ENCODE results near the gene NFATC2.

Gene NFATC2

DNA sequence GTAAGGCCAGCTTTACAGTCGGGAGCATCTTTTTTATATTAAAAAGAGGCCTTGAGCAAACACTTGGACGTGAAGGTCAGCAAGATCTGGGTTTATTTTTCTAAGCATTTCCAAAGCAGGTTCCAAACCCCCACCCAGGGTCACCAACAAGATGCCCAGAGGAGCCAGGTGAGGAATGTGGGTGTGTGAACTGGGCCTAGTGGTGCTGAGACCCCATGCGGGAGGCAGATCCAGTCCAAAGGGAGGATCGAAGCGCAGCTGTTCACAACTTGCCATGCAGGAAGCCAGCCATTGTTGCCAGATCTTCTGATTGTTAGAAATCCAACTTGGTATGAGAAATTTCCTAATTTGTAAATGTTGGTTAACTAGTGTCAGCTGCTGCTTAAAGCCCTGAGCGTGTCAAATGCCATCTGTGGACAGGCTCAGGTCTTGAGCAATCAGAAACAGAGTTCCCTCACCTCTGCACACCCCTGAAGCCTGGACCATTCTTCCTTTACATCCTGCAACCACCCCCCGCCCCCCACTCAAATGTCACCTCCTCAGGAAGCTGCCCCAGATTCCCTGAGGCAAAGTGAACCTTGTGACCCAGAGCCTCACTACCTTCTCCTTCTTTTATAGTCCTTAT, 46.5 kb downstream of the NFATC2 start:
- no peaks in the 10 kb centered on the region for H4K20me1 ChIP-seq (ENCODE audit: low read depth, low read length)
- H3K9ac ChIP-seq (ENCODE audit: low read length): no peak overlapping the region
- TF ChIP-seq, protein P1, sequence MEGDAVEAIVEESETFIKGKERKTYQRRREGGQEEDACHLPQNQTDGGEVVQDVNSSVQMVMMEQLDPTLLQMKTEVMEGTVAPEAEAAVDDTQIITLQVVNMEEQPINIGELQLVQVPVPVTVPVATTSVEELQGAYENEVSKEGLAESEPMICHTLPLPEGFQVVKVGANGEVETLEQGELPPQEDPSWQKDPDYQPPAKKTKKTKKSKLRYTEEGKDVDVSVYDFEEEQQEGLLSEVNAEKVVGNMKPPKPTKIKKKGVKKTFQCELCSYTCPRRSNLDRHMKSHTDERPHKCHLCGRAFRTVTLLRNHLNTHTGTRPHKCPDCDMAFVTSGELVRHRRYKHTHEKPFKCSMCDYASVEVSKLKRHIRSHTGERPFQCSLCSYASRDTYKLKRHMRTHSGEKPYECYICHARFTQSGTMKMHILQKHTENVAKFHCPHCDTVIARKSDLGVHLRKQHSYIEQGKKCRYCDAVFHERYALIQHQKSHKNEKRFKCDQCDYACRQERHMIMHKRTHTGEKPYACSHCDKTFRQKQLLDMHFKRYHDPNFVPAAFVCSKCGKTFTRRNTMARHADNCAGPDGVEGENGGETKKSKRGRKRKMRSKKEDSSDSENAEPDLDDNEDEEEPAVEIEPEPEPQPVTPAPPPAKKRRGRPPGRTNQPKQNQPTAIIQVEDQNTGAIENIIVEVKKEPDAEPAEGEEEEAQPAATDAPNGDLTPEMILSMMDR (IDR thresholded peaks at IDR 0.05; ENCODE audit: insufficient read depth, low read length, poor library complexity, severe bottlenecking): no peak
- TF ChIP-seq EZH2phosphoT487 (conservative IDR thresholded peaks at IDR 0.05; ENCODE audit: low read length): no peak

DNA sequence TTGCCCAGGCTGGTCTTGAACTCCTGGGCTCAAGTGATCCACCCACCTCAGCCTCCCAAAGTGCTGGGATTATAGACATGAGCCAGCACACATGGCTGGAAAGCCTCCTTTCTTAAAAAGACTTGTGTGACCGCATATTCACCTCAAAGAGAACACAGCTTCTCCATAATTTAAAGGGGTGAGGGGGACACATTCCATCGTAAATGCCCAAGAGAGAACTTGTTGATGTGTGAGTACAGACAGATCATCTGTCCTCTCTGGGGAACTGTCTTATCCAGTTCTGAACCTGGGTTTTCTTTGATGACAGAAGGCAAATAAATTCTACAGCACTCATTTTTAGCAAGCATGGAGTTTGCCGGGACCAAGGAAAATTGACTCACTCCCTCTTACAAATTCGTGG, 47.2 kb downstream of the NFATC2 start:
- H2AFZ ChIP-seq (ENCODE audit: low read depth, low read length, severe bottlenecking): no peak overlapping the region

More for the DNA sequence above, 46.5 kb downstream of the NFATC2 start:
- Histone ChIP-seq H3K79me2 (ENCODE audit: insufficient read depth, low read length) (0 out of 2 replicates have a peak, but pooled peaks cover 9% of the 10 kb centered on the region), H3K4me2 (ENCODE audit: low read depth, low read length, poor library complexity, severe bottlenecking) (no peak overlapping the region), H3K9me3 (ENCODE audit: insufficient read depth, low read length) (no peaks in the 10 kb centered on the region), H3K27ac (ENCODE audit: low read depth, low read length) (no peak overlapping the region), H3K27me3 (ENCODE audit: low read length) (no peaks in the 10 kb centered on the region), H3K36me3 (ENCODE audit: low read length) (no peaks in the 10 kb centered on the region), H3K9me2 (replicated peaks; ENCODE audit: insufficient read depth, low read length) (no peaks in the 10 kb centered on the region), H3K4me3 (ENCODE audit: insufficient read depth, low read length, poor library complexity, severe bottlenecking) (no peak overlapping the region), H3F3A (ENCODE audit: insufficient read depth) (peaks cover 15% of the 10 kb centered on the region; the same call in 1 of the 2 replicates), H2AFZ (ENCODE audit: low read depth, low read length, severe bottlenecking) (no peak overlapping the region)

DNA sequence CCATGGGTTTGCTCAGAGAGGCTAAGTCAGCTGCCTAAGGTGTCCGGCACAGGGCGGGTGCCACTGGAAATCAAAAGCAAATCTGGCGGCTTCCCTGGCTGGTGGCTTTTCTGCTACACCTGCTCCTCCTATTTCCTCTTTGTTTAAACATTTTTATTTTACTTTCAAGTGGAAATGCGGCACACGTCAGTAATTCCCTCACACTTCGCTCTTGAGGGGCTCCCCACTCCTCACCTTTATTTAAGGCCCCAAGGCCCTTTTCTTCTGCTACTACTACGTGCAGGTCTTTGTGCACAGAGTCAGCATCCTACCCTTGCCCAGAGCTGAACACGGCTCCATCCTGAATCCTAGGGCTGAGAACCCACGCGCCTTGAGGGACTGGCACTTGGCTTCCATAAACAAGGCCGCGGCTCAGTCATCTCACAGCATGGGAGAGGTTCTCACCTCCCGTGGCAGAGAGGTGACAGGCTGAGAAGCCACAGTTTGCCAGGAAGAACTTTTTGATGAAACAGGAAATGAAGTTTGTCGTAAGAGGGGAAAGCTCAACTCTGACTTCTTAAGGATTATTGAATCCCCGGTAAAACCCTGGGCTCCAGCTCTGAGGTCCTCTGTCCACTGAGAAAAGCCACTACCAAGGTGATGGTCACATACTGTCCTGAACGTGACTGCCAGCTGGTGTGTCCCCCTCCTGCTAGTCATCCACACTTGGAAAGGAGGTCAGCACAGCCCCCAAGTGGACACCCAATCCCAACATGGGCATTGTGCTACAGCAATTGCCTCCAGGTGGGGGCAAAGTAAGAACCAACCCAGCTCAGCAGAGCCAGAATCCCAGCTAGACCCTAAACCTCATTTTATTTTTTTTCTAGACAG, 48.0 kb downstream of the NFATC2 start:
- H3K9me2 ChIP-seq (replicated peaks; ENCODE audit: insufficient read depth, low read length): no peaks in the 10 kb centered on the region
- H3K9ac ChIP-seq (ENCODE audit: low read length): no peak overlapping the region
- H3K79me2 ChIP-seq (ENCODE audit: insufficient read depth, low read length): peaks cover 9% of the 10 kb centered on the region; the same call in 1 of the 2 replicates
- H3K4me2 ChIP-seq (ENCODE audit: low read depth, low read length, poor library complexity, severe bottlenecking): no peak overlapping the region
- H3K27me3 ChIP-seq (ENCODE audit: low read length): no peaks in the 10 kb centered on the region
- no peaks in the 10 kb centered on the region for H3K36me3 ChIP-seq (ENCODE audit: low read length)
- H3F3A ChIP-seq (ENCODE audit: insufficient read depth): 0 out of 2 replicates have a peak, but pooled peaks cover 4% of the 10 kb centered on the region
- no peak overlapping the region for H2AFZ ChIP-seq (ENCODE audit: low read depth, low read length, severe bottlenecking)
- H3K4me3 ChIP-seq (ENCODE audit: insufficient read depth, low read length, poor library complexity, severe bottlenecking): no peak overlapping the region
- TF ChIP-seq, protein P1 (IDR thresholded peaks at IDR 0.05; ENCODE audit: insufficient read depth, low read length, poor library complexity, severe bottlenecking): no peak
- no peak for TF ChIP-seq EZH2phosphoT487 (conservative IDR thresholded peaks at IDR 0.05; ENCODE audit: low read length)
- no peak overlapping the region for H3K27ac ChIP-seq (ENCODE audit: low read depth, low read length)
- H4K20me1 ChIP-seq (ENCODE audit: low read depth, low read length): no peaks in the 10 kb centered on the region
- H3K9me3 ChIP-seq (ENCODE audit: insufficient read depth, low read length): no peaks in the 10 kb centered on the region

More for the DNA sequence above, 47.2 kb downstream of the NFATC2 start:
- H3K79me2 ChIP-seq (ENCODE audit: insufficient read depth, low read length): peaks cover 9% of the 10 kb centered on the region; the same call in 1 of the 2 replicates
- peaks cover 11% of the 10 kb centered on the region; the same call in 1 of the 2 replicates for H3F3A ChIP-seq (ENCODE audit: insufficient read depth)
- H3K9me2 ChIP-seq (replicated peaks; ENCODE audit: insufficient read depth, low read length): no peaks in the 10 kb centered on the region
- H3K27ac ChIP-seq (ENCODE audit: low read depth, low read length): no peak overlapping the region
- no peaks in the 10 kb centered on the region for H3K27me3 ChIP-seq (ENCODE audit: low read length)
- no peak overlapping the region for H3K4me2 ChIP-seq (ENCODE audit: low read depth, low read length, poor library complexity, severe bottlenecking)
- no peaks in the 10 kb centered on the region for H3K36me3 ChIP-seq (ENCODE audit: low read length)
- H3K9me3 ChIP-seq (ENCODE audit: insufficient read depth, low read length): no peaks in the 10 kb centered on the region
- no peaks in the 10 kb centered on the region for H4K20me1 ChIP-seq (ENCODE audit: low read depth, low read length)
- no peak overlapping the region for H3K4me3 ChIP-seq (ENCODE audit: insufficient read depth, low read length, poor library complexity, severe bottlenecking)
- TF ChIP-seq, protein P1 (IDR thresholded peaks at IDR 0.05; ENCODE audit: insufficient read depth, low read length, poor library complexity, severe bottlenecking): no peak
- H3K9ac ChIP-seq (ENCODE audit: low read length): no peak overlapping the region

Measured in SU-DHL-6 (cell line).